Measurements from ENCODE around the gene HERC3. TPM values are rescaled to one million over a fixed set of nuclear protein-coding genes. Genes with fewer than 3 reads are reported as not detected.

HERC3 gene
- total and polyA plus RNA-seq, 2 donors (not counting 3 experiments of a cell fraction or from before 2014, with no cell fraction given): 6.3 to 21.2 TPM

DNA sequence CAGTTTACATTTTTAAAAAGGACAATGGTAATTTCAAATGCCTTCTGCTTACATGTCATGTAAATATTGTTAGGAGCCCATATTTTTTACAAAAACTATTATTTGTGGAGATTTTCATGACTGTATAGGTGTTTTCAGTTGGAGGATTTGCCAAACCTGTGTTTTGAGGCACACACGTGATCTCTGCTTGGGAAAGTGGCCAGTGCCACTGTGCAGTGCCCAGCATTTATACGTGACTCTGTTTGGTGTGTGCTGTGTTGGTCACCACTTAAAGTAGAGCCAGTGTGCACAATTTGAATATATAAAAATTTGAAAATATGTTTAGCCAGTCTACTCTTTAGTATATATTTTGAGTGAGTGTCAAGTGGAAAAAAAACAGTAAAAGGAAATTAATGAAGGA lies 132.1 kb downstream of the HERC3 start:
- CTCF ChIA-PET: interaction anchor here (1.2 to 2.6 kb wide), 3 partner anchors 11 to 67 kb away, joined by 5 to 9 read pairs (median 6); no protein-coding TSS in a partner anchor
- Histone ChIP-seq H4K20me1 (replicated peaks; ENCODE audit: control insufficient read depth, extremely low read depth, insufficient read depth, low read length) (no peaks in the 10 kb centered on the region), H3K4me1 (ENCODE audit: control insufficient read depth, extremely low read depth, insufficient read depth, low read length) (peaks cover 6% of the 10 kb centered on the region), H3K27ac (ENCODE audit: insufficient read depth, low read depth, low read length) (no peak overlapping the region), H3K9me1 (replicated peaks; ENCODE audit: control insufficient read depth, extremely low read depth, insufficient read depth, low read length) (no peaks in the 10 kb centered on the region), H3K27me3 (ENCODE audit: control insufficient read depth in 2 of 2, insufficient read depth in 2 of 2, low read length in 2 of 2) (no peaks in the 10 kb centered on the region), H3K4me3 (replicated peaks in 1 of 3; ENCODE audit: insufficient read depth in 1 of 3, low read depth in 1 of 3, low read length in 3 of 3) (no peak overlapping the region), H3K9me3 (replicated peaks; ENCODE audit: control insufficient read depth, insufficient read depth, low read length) (no peaks in the 10 kb centered on the region), H3K79me2 (ENCODE audit: control insufficient read depth, insufficient read depth, low read length) (no peaks in the 10 kb centered on the region), H3K36me3 (ENCODE audit: control insufficient read depth in 2 of 2, extremely low read depth in 1 of 2, insufficient read depth in 2 of 2, low read length in 2 of 2) (peaks cover 6 to 8% of the 10 kb centered on the region in 2 experiments), H2AFZ (ENCODE audit: low read depth, low read length) (no peak overlapping the region), H3K9ac (replicated peaks; ENCODE audit: extremely low read depth, insufficient read depth, low read length) (no peak overlapping the region), H3K4me2 (ENCODE audit: insufficient read depth, low read length) (no peak overlapping the region)
- dilution Hi-C loops (cut with MboI; ENCODE audit: extremely low pct_ligation_motif_present, low sequenced_read_pairs) (no loop called here), intact Hi-C loops (cut with micrococcal nuclease) (no loop called here)
- DNase-seq (ENCODE audit: low read depth, low spot score) (no peak), FAIRE-seq (no peak)
- POLR2A ChIA-PET: no interaction called here
- no peak for TF ChIP-seq JUN (IDR thresholded peaks at IDR 0.05; ENCODE audit: borderline replicate concordance, insufficient read depth, insufficient read length, low read depth)
- TF ChIP-seq POLR2AphosphoS5 (IDR thresholded peaks at IDR 0.05; ENCODE audit: insufficient read depth, low read depth, low read length): no peak
- no peak for TF ChIP-seq POLR2A (IDR thresholded peaks at IDR 0.05; ENCODE audit: low read depth, low read length)
- no peak for TF ChIP-seq GATA2 (IDR thresholded peaks at IDR 0.05; ENCODE audit: insufficient read depth, insufficient read length, low read depth, low read length)
- no TSS peak for BruUV-seq (replicated peaks)

DNA sequence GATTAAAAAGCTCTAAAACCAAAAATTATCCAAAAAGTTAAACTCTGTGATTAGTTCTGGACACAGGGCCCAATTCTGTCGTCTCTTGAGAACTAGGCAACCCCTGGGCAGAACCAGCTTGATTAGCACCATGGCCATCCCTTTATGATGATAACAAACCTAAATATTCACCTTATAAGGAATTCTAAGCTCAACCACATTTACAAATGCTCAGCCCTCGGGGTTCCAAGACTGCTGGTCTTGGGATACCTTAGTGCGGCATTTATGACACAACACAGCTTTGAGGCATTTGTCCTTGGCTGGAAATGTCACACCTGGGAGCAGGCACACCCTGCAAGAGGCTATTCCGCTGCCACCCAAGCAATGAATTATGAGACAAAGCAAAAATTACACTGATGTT lies 132.9 kb downstream of the HERC3 start:
- TF ChIP-seq JUN (IDR thresholded peaks at IDR 0.05; ENCODE audit: borderline replicate concordance, insufficient read depth, insufficient read length, low read depth) (no peak), FOS (IDR thresholded peaks at IDR 0.05; ENCODE audit: borderline replicate concordance, insufficient read depth, low read length) (no peak), MYC (IDR thresholded peaks at IDR 0.05; ENCODE audit: low read depth, low read length) (no peak), POLR2A (IDR thresholded peaks at IDR 0.05; ENCODE audit: low read depth, low read length) (no peak), EZH2 (IDR thresholded peaks at IDR 0.05; ENCODE audit: borderline replicate concordance, low read depth, low read length, severe bottlenecking) (no peak), GATA2 (IDR thresholded peaks at IDR 0.05; ENCODE audit: insufficient read depth, insufficient read length, low read depth, low read length) (no peak), POLR2AphosphoS5 (IDR thresholded peaks at IDR 0.05; ENCODE audit: insufficient read depth, low read depth, low read length) (no peak)
- TF ChIP-seq, protein P1, sequence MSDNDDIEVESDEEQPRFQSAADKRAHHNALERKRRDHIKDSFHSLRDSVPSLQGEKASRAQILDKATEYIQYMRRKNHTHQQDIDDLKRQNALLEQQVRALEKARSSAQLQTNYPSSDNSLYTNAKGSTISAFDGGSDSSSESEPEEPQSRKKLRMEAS (IDR thresholded peaks at IDR 0.05; ENCODE audit: insufficient read depth, insufficient read length): no peak
- TF ChIP-seq, protein P2, sequence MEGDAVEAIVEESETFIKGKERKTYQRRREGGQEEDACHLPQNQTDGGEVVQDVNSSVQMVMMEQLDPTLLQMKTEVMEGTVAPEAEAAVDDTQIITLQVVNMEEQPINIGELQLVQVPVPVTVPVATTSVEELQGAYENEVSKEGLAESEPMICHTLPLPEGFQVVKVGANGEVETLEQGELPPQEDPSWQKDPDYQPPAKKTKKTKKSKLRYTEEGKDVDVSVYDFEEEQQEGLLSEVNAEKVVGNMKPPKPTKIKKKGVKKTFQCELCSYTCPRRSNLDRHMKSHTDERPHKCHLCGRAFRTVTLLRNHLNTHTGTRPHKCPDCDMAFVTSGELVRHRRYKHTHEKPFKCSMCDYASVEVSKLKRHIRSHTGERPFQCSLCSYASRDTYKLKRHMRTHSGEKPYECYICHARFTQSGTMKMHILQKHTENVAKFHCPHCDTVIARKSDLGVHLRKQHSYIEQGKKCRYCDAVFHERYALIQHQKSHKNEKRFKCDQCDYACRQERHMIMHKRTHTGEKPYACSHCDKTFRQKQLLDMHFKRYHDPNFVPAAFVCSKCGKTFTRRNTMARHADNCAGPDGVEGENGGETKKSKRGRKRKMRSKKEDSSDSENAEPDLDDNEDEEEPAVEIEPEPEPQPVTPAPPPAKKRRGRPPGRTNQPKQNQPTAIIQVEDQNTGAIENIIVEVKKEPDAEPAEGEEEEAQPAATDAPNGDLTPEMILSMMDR (IDR thresholded peaks at IDR 0.05; ENCODE audit: extremely low read depth in 1 of 2, insufficient read depth in 1 of 2, low read depth in 1 of 2, low read length in 2 of 2): no peak
- no TSS peak for BruUV-seq (replicated peaks)
- no peak overlapping the region for H3K27ac ChIP-seq (ENCODE audit: insufficient read depth, low read depth, low read length)
- dilution Hi-C loops (cut with MboI; ENCODE audit: extremely low pct_ligation_motif_present, low sequenced_read_pairs) (no loop called here), intact Hi-C loops (cut with micrococcal nuclease) (loop anchor here (5.0 kb wide), 1 partner anchor 67 kb away; no protein-coding TSS in a partner anchor)
- no peak overlapping the region for H3K4me2 ChIP-seq (ENCODE audit: insufficient read depth, low read length)
- POLR2A ChIA-PET: interaction anchor here (0.6 kb wide), 1 partner anchor 598 kb away, joined by 3 read pairs; no protein-coding TSS in a partner anchor
- CTCF ChIA-PET: interaction anchor here (1.0 to 2.6 kb wide), 7 partner anchors 10 to 297 kb away, joined by 3 to 9 read pairs (median 5); no protein-coding TSS in a partner anchor
- H3K9me3 ChIP-seq (replicated peaks; ENCODE audit: control insufficient read depth, insufficient read depth, low read length): no peaks in the 10 kb centered on the region
- H3K4me1 ChIP-seq (ENCODE audit: control insufficient read depth, extremely low read depth, insufficient read depth, low read length): peaks cover 8% of the 10 kb centered on the region
- no peak overlapping the region for H3K9ac ChIP-seq (replicated peaks; ENCODE audit: extremely low read depth, insufficient read depth, low read length)
- H3K79me2 ChIP-seq (ENCODE audit: control insufficient read depth, insufficient read depth, low read length): no peaks in the 10 kb centered on the region
- no peak for FAIRE-seq
- H3K4me3 ChIP-seq (replicated peaks in 1 of 3; ENCODE audit: insufficient read depth in 1 of 3, low read depth in 1 of 3, low read length in 3 of 3): no peak overlapping the region
- no peaks in the 10 kb centered on the region for H4K20me1 ChIP-seq (replicated peaks; ENCODE audit: control insufficient read depth, extremely low read depth, insufficient read depth, low read length)
- no peaks in the 10 kb centered on the region for H3K9me1 ChIP-seq (replicated peaks; ENCODE audit: control insufficient read depth, extremely low read depth, insufficient read depth, low read length)
- H2AFZ ChIP-seq (ENCODE audit: low read depth, low read length): no peak overlapping the region
- H3K27me3 ChIP-seq (ENCODE audit: control insufficient read depth in 2 of 2, insufficient read depth in 2 of 2, low read length in 2 of 2): no peaks in the 10 kb centered on the region
- peaks cover 6 to 8% of the 10 kb centered on the region in 2 experiments for H3K36me3 ChIP-seq (ENCODE audit: control insufficient read depth in 2 of 2, extremely low read depth in 1 of 2, insufficient read depth in 2 of 2, low read length in 2 of 2)
- no peak for DNase-seq (ENCODE audit: low read depth, low spot score)

Data from endothelial cell of umbilical vein (primary cell).